HG02610 (cell line): ENCODE results near the gene IL1A.
A peak's percentile ranks its signal among the peaks of the same experiment; 100 is the strongest.

Experiments
- ATAC-seq: cut with Tn5 transposase; IDR thresholded peaks from one replicate; pipeline ENCODE4 v1.9.1; 2021; ENCODE audit warnings: mild to moderate bottlenecking, moderate library complexity; ENCODE audit not compliant: unreplicated experiment

IL1A gene

GRCh38 chr2:112728029-112728362 lies 56.3 kb downstream of the IL1A start:
- ATAC-seq, result no peak

GRCh38 chr2:112727276-112728028 lies 56.8 kb downstream of the IL1A start:
- ATAC-seq, result no peak

- ATAC-seq, result peak; percentile 72
Observed at GRCh38 chr2:112726487-112727190, 57.7 kb downstream of the IL1A start.

- peak; percentile 55 for ATAC-seq
Observed at GRCh38 chr2:112725545-112726457, 58.5 kb downstream of the IL1A start.

GRCh38 chr2:112724591-112725525 lies 59.4 kb downstream of the IL1A start:
- ATAC-seq, result no peak

- ATAC-seq, result no peak
Observed at GRCh38 chr2:112723995-112724394, 60.3 kb downstream of the IL1A start.
